HG03159 (cell line): Measurements from ENCODE around the gene C3orf62.
A peak's percentile ranks its signal among the peaks of the same experiment; 100 is the strongest.

Experiments
- ATAC-seq: cut with Tn5 transposase; IDR thresholded peaks from one replicate; pipeline ENCODE4 v1.9.1; 2021; ENCODE audit warnings: mild to moderate bottlenecking, moderate library complexity; ENCODE audit not compliant: unreplicated experiment

The C3orf62 gene

DNA sequence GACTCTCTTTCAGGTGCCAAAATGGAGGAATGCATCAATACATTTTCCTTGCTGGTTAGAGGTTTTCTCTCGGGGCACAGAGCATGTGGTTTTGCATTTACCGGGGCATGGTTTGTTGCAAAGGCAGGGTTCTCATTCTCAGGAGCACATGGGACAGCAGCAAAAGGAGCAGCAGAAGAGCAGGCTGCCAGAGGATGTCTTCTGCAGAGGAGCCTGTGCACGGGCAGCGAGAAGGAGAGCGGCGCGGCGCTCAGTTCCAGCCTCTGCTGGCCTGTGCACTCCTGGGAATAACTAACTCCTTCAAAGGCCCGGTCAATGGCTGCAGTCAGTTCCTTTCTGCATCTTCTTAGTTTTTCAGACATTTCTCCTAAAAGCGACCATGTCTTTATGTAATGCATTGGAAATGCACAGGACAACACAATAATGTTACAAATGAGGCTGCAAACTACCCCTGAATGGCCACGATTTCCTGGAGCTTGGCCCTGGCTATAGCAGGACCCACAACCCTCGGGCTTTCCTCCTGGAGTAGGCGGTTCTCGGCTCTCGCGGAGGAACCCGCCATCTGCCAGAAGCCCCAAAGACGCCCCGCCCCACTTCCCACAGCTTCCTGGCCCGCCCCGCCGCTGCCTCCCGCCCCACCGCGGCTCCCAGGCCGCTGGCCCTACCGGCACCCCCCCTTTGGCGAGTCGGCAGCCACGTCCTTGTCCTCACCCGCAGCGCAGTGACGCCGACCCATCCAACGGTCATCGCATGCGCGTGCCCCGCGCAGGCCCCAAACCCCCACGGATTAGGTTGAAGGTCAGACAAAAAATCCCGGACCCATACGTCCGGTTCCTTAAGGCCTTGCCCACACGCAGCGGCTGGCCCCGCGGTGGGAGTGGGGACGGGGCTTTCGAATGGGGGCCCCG is at the start of gene C3orf62:
C3orf62 (minus strand) TSS at position 758 of the 908 bp plus-strand sequence; CDS start at position 398, 360 bp downstream.
- ATAC-seq = peak; percentile 70

DNA sequence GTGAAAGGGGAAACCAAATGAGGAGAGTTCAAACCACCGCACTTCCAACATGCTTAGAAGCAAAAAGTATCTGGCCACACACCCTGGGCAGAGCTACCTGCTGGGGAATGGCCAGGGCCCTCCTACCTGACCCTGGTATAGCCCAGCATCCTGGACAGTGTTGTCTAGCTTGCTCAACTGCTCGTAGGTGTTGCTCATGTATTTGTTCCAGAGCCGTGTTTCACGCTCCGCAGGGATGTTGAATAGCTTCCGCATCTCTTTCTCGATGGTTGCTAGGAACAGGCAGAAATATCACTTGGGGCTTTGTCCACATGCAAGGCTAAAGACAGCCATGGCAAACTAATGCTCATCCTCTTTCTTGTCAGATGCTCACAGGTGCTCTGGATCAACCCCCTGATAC is 47.7 kb upstream of the C3orf62 start:
- ATAC-seq = no peak

DNA sequence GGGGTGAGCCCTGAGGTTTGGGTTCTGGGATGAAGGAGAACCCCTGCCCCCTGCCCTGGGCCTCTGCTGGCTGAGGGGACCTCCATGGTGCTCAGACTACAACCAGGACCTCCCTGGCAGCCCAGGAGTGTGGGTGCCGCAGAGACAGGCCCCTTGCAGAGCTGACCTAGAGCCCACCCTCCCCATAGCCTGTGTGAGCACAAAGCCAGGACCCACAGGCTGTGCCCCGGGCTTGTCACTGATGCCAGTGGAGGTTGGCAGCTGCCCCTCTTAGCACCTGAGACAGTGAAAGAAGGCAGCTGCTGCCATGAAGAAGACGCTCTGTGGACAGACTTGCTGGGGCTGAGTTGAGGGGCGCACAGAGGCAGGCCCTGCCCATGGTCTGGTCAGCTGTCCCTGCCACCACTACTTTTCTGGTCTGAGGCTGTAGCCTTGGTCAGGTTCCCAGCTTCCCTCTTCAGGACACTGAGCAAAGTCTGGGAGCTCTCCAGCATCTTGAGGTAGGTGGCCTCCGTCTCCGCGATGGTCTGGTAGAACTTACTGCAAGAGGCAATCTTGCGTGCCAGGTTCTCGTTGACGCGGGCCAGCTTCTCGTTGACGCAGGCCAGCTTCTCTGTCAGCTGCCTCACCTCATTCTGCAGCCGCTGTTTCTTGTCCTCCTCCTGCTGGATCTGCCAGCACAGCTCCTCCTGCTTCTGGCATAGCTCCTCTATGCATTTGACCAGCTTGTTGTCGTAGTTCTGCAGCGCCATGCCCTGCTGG is 39.8 kb upstream of the C3orf62 start:
- ATAC-seq = no peak

DNA sequence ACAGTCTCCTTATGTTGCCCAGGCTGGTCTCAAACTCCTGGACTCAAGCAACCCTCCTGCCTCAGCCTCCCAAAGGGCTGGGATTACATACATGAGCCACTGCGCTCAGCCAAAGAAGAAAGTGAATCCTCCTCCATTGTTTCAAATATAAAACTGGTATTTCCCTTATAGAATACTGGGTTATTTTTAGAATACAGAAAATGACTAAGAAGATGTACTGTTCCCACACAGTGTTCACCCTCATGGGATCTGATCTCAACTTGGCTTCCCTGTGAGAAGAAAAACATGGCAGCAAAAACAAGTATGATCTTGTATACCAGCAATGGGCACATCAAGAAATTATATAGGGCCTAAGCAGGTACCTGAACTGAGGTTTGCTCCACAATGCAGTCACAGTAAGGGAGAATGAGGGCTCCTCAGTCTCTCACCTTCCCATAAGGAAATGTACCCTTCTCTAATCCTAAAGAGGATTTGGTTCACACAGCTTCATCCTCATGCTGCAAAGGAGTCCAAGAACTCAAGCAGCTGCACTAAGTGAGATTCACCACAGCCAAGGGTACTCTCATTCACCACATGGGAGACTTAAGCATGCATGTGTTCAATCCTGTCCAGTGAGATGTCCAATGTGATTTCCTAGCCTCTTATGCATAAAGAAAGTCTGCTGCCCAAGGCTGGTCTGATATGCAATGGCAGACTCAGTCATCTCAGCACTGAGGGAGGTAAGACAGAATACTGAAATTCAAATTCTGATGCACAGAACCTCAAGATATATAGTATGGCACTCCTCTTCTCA is 37.1 kb upstream of the C3orf62 start:
- ATAC-seq = no peak

DNA sequence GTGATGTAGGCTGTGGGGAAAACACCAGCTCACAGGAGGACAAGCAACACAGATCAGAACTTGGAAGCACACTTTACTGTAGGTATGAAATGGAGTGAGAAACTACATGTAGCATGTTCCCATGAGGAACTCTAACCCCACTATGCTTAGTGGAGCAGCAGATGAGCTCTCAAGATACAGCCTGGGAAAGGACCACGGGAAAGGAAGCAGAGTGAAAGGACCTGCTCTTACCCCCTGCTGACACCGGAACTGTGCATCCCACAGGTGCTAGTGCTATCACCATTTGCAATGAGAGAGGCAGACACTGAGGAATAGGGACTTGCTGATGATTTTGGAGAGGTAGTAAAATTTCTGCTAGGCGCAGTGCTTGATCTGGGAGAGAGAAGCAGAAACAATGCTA is 34.3 kb upstream of the C3orf62 start:
- no peak for ATAC-seq

DNA sequence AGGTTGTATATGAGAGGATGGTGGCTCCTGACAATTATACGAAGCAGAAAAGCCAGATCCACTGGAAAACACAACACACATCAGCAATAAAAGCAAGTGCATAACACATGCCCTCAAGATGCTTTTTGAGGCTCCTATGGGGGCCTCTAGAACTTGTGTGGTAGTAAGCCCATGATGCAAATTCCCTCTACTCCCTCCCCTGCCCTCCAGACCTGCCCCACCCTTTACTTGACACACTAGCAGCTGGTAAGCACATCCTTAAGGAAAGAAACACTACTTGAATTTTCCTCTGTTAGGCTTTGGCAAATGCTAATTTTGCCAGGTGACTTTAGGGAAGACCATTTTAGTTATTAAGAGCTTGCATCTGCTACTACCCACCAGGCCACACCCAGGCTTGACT is 33.6 kb upstream of the C3orf62 start:
- no peak for ATAC-seq

DNA sequence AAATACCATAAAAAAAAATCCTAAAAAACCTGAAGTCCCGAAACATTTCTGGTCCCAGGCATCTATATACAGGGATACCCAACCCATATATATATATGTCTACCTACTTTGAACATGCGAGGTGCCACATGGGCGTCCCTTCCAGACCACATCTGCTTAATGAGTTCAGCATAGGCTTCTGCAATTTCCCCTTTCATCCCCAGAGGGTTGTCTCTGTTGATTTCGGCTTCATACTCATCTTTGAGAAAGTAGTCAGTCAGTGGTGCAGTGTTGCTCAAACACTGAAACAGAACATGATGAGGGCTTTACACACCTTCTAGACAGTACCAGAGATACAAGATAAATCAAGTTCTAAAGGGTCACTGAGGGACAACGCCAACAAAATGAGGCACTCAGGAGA is 28.6 kb upstream of the C3orf62 start:
- ATAC-seq = no peak

DNA sequence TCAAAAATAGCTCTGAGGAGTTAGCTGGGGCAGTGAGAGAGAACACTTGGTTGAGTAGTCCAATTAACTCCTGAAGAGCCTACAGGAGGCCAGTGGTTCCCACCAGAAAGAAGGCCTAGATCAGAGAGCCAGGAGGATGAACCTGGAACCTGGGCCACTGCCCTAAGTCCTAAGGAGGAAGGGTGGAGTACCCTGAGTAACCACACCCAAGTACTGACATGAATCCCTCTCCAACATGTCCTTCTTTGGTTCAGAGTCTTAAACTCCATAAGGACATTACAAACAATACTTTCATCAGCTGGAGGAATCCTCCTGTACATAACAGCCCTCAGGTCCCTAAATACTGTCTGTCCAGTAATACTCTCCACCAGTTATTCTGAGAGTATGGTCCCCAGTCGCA is 25.6 kb upstream of the C3orf62 start:
- ATAC-seq = no peak

DNA sequence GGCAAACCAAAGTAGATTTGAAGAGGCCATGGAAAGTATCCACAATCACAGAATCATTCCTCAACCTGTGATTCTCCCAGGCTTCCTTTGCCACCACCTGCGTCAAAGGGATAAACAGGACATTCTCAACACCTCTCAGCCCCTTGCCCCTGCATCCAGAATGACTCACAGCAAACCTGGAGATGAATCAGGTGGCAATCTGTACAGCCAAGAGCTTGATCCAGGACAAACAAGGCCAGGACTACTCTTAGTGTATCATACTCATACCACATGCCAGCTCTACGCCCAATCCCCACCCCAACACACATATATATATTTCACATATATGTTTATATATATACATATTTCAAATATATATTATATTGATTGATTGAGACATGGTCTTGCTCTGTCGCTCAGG is 23.6 kb upstream of the C3orf62 start:
- no peak for ATAC-seq

DNA sequence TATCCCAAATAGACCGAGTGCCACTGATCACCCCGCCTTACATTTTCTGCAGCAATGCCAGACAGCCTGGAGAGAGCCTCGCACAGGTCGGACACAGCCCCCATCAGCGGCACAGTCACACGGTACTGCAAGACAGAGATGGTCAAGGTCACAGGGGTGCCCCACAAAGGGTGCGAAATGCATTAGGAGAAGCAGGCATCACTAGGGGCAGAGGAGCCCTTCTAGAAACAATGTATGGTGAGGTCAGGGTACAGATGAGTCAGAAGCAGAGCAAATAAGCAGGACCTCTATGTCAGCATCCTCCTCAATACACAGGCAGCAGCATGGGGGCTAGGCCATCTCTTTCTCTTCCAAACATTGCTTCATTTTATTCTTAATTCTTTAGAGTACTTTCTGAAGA is 21.5 kb upstream of the C3orf62 start:
- no peak for ATAC-seq

DNA sequence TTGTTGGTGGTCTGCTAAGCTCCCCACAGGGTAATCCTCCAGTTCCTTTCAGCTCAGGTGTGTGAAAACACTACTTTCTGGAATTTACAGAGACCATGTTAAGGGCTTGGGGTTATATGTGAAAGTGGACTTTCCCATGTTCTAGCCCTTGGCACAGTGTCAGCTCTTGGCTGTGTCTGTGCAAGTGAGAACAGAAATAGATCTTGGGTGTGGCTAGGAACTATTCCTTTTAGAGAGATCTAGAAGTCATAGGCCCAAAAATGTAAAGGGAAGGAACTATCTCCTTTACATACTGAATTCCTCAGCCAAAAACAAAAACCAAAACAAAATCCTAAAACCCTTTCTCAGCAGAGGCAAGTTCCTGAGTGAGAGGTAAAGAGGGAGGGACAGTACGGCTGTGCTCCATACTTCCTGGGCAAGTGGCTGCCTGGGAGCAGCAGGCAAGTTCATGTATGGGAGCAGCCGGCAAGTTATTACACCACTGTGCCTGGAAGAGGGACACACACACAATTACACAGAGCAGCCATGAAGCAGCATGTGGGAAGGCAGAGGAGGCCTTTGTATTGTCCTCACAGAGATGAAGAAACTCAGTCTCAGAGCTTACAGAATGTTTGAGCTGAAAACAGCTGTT is 19.9 kb upstream of the C3orf62 start:
- no peak for ATAC-seq

DNA sequence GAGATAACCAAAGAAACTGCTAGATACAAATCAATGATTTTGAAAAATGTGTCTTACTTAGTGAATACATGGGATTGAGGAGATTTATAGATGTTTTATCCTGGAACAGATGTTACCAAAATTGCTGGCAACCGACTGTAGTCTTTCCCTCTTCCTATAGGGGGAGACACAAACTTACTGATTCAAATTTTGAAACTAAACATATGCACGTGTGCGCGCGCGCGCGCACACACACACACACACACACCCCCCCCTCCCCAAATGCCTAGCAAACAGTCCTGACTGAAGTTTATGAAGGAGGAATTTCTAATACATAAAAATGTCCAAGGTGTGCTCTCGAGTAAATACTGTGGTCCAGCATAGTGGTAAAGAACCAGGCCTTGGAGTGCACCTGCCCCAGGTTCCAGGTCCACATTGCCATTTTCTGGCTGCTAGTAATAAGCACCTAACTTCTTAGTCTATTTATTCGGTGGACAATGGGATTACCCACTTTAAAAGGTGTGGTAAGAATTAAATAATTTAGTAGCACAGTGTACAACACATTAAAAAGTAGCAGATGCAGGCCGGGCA is 18.5 kb upstream of the C3orf62 start:
- ATAC-seq = no peak

DNA sequence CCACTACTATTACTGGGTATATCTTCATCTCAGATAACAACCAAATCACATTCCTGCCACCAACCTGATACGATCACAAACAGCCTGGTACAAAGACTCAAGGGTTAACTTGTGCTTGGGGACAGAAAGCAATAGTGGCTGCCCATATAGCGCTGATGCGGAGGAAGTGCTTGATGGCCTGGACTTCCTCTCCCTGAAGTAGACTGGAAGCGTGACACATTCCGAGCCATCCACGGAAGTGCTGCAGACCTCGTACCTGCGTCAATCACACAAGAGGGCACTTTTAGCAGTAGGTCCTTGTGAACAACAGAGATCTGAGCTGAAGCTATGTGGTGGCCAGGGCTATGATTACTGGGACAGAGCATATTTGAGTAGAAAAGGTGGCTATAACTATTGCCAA is 17.3 kb upstream of the C3orf62 start:
- ATAC-seq = no peak

DNA sequence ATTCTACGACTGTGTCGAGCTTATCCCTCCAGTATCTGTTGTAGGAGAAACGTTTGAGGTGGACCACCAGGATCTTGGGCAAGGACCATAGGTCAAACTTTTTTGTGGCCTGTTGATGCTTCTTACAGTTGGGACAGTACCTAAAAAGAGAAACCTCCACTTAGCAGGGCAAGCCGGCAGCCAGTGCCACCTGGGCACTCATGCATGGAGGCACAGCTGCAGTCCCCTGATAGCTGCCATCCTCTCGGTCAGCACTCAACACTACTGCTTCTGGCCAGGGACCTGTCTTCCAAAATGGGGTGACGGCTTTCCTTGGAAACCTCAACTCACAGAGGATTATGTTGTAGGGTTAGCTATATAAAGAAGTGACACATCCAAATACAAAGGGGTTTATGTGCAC is 7.0 kb upstream of the C3orf62 start:
- no peak for ATAC-seq

DNA sequence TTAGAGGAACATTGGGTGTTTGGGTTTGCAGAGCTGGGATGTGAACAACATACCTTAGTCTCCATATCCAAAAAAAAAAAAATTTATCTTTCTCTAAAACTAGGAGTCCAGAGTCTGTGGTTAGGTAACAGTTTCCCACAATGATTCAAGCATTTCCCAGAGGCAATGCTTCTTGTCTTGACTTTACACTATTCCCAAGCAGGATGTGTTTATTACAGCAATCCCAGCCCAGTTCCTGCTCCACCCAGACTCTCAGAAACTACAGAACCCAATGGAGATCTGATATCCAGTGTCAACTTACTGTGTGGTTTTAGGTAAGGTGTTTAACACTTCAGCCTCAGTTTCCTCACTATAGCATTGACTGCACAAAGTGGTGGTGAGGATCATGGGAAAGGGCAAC is 2.3 kb upstream of the C3orf62 start:
- no peak for ATAC-seq

DNA sequence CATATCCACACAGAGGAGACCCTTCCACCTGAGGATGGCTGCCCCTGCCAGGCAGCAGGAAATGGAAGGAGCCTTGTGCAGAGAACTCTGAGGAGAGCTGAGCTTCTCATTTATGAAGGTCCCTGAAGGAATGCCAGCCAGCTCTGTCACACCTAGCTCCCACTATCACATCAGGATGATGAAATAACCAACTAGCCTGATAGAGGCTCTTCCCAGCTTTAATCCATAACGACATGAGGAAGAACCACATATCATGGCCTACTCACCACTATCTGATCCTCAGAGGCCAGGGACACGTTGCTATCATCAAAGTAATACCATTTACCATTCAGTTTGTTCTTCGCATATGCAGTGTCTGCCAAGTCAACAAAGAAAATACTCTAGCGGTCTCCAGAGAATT is 1.5 kb upstream of the C3orf62 start:
- ATAC-seq = no peak

DNA sequence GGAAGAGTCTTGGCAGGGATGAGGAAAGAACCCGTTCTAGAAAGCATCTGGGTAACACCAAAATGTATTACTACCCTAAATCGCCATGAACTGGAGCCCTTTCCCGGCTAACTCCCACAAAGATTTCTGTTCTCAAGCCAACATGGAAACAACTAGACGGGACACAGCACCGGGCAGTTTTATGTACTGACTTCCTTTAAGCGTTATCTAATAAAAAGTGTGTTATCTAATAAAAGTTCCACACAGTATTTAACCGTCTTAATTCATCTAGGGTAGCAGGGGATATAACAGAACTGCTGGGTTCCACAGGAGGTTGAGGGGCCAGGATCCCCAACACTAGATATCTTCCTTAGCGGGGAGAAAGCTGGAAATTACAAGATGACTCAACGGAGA is 347 bp upstream of the C3orf62 start:
- no peak for ATAC-seq

DNA sequence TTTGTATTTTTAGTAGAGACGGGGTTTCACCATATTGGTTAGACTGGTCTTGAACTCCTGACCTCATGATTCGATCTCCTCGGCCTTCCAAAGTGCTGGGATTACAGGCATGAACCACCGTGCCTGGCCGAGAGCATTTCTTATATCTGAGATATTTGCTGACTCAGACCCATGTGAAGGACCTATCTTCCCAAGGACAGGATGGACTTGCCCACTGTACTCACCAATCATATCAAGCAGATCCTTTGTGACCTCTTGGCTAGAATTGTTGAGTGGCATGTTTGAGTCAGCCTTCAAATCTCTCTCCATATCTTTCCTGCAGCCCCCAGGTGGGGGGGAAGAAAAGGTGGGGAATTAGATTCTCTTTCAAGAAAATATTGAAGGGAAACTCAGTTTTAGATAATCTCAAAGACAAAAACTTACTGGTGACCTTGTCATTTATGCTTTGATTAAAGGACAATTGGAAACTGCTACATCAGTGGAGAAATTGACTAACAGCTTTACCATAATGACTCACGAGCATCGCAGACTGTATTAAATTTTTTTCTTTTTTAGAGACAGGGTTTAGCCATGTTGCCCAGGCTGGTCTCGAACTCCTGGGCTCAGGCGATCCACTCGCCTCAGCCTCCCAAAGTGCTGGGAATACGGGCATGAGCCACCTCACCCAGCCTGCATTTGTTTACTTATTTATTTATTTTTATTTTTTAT is 3.1 kb downstream of the C3orf62 start:
- ATAC-seq = no peak

DNA sequence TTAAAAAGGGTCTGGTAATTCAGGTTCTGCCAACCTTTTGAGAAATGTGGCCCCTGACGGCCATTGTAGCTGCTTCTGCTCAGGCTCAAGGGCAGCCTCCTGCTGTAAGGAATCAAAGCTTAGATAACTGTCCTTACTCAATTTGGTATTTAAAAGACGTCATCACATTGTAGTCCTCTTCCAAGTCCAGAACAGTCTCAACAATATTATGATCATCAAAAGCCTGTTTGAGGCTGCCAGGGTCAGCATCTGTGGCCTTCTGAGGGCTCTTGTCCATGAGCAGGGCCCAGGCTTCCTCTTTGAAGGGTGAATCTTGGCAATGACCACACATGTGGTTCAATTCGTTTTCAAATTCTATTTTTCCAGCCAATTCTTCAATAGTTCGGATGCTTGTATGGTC is 6.0 kb downstream of the C3orf62 start:
- no peak for ATAC-seq

DNA sequence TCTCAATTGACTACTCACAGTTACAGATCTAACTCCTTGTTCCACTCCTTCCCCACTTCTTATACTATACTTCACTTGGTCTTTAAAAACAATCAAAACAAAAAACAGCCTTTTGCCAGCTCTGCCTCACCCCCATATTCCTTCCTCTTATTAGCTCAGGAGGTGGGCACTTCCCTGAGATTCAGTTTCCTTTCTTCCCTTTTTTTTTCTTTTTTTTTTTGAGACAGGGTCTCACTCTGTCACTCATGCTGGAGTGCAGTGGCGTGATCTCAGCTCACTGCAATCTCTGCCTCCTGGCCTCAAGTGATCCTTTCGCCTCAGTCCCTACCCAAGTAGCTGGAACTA is 6.9 kb downstream of the C3orf62 start:
- no peak for ATAC-seq
